A673 (cell line): ENCODE data around the gene ZFPM1. TPM values are rescaled to one million over a fixed set of nuclear protein-coding genes. Genes with fewer than 3 reads are reported as not detected.

Experiments
- BruUV-seq: library from RNA; stranded (reverse); fragments of 400-500 nt; replicated peaks from 2 replicates; lab custom pipeline; 2021; lab: Mats Ljungman, UMichigan
- CTCF ChIA-PET: fragments of 300-600 bp; sonication (Branson Sonifier 250); formaldehyde crosslinking; loops from one replicate; lab custom pipeline; 2022; ENCODE audit warnings: antibody characterized with exemption; lab: Charles Lee
- POLR2A ChIA-PET: fragments of 300-600 bp; sonication (Branson Sonifier 250); formaldehyde crosslinking; loops from one replicate; lab custom pipeline; 2022; ENCODE audit warnings: antibody characterized with exemption; ENCODE audit not compliant: low non-redundant PET; lab: Charles Lee
- DNase-seq: peaks from one replicate; pipeline ENCODE4 v3.0.0-alpha.2; 2015; ENCODE audit warnings: low spot score
- H3K27ac ChIP-seq: fragments of 200-600 bp; sonication (generic); 2 replicates; pipeline ENCODE4 v1.5.1; 2016; ENCODE audit warnings: mixed run types, low read depth, mild to moderate bottlenecking, mixed read lengths, antibody characterized with exemption, low read length; ENCODE audit not compliant: poor library complexity, severe bottlenecking
- H3K27me3 ChIP-seq: fragments of 200-600 bp; sonication (generic); replicated peaks from 2 replicates; pipeline ENCODE4 v1.6.1; 2017; ENCODE audit warnings: mixed run types, low read depth, mild to moderate bottlenecking, mixed read lengths, antibody characterized with exemption, low read length; ENCODE audit not compliant: insufficient read depth, poor library complexity
- H3K36me3 ChIP-seq: fragments of 200-600 bp; sonication (generic); 2 replicates; pipeline ENCODE4 v1.6.1; 2016; ENCODE audit warnings: mixed run types, mild to moderate bottlenecking, mixed read lengths, antibody characterized with exemption, low read length; ENCODE audit not compliant: insufficient read depth, poor library complexity, severe bottlenecking
- H3K4me1 ChIP-seq: fragments of 200-600 bp; sonication (generic); 2 replicates; pipeline ENCODE4 v1.6.1; 2017; ENCODE audit warnings: mixed run types, mild to moderate bottlenecking, mixed read lengths, antibody characterized with exemption, low read length; ENCODE audit not compliant: insufficient read depth, poor library complexity, severe bottlenecking
- H3K4me3 ChIP-seq: fragments of 200-600 bp; sonication (generic); 2 replicates; pipeline ENCODE4 v1.5.1; 2016; ENCODE audit warnings: low read depth, mixed run types, mild to moderate bottlenecking, mixed read lengths, low read length; ENCODE audit not compliant: poor library complexity, severe bottlenecking
- H3K9me3 ChIP-seq: fragments of 200-600 bp; sonication (generic); 2 replicates; pipeline ENCODE4 v1.6.1; 2016; ENCODE audit warnings: mixed run types, low read depth, mild to moderate bottlenecking, mixed read lengths, antibody characterized with exemption, low read length; ENCODE audit not compliant: poor library complexity, severe bottlenecking
- CTCF ChIP-seq: fragments of 300-800, 200-600 bp; sonication (generic); conservative IDR thresholded peaks from 2 replicates; pipeline ENCODE4 v1.5.1; 2017; ENCODE audit warnings: low read depth, mild to moderate bottlenecking, antibody characterized with exemption, low read length, moderate library complexity, mixed read lengths
- EZH2 ChIP-seq: fragments of 200-600 bp; sonication (generic); IDR thresholded peaks from 2 replicates; pipeline ENCODE4 v1.6.1; 2017; ENCODE audit warnings: borderline replicate concordance, low read depth, mild to moderate bottlenecking, mixed read lengths, antibody characterized with exemption, low read length; ENCODE audit not compliant: poor library complexity, severe bottlenecking
- intact Hi-C: fragments of 100-400 bp; cut with micrococcal nuclease; formaldehyde crosslinking; loops from one replicate; pipeline ENCODE4 v1.10.0; 2022; ENCODE audit not compliant: unreplicated experiment
- total RNA-seq: library from RNA; stranded (reverse); gene quantifications from 2 replicates; pipeline ENCODE4 v1.2.3, GENCODE V29; 2021

The ZFPM1 gene
- total RNA-seq, 1 experiment from 2014 or later: 5.6 TPM

GRCh38 chr16:88511906-88512305, 58.8 kb downstream of the ZFPM1 start:
- DNase-seq: no peak
- no peaks in the 10 kb centered on the region for H3K9me3 ChIP-seq
- H3K27me3 ChIP-seq: no peaks in the 10 kb centered on the region
- no peak overlapping the region for H3K27ac ChIP-seq
- ChIA-PET POLR2A (no interaction called here), CTCF (no interaction called here)
- no peak overlapping the region for H3K4me3 ChIP-seq
- peaks cover 18% of the 10 kb centered on the region for H3K4me1 ChIP-seq
- intact Hi-C loops: no loop called here
- TF ChIP-seq EZH2 (no peak), CTCF (no peak)
- H3K36me3 ChIP-seq: no peaks in the 10 kb centered on the region
- BruUV-seq: no TSS peak

- CTCF ChIA-PET: interaction anchor here (0.5 kb wide), 1 partner anchor 48 kb away, joined by 11 read pairs; no protein-coding TSS in a partner anchor
- Histone ChIP-seq H3K27me3 (no peaks in the 10 kb centered on the region), H3K9me3 (no peaks in the 10 kb centered on the region), H3K27ac (no peak overlapping the region), H3K36me3 (no peaks in the 10 kb centered on the region), H3K4me3 (no peak overlapping the region), H3K4me1 (peaks cover 18% of the 10 kb centered on the region)
- TF ChIP-seq EZH2: no peak
- no peak for TF ChIP-seq CTCF
- intact Hi-C loops: no loop called here
- BruUV-seq: no TSS peak
- DNase-seq: no peak
- POLR2A ChIA-PET: interaction anchor here (0.6 kb wide), 1 partner anchor 486 kb away, joined by 5 read pairs; no protein-coding TSS in a partner anchor
Measured at GRCh38 chr16:88512728-88513696, 59.9 kb downstream of the ZFPM1 start.

- BruUV-seq: no TSS peak
- DNase-seq: no peak
- ChIA-PET CTCF (no interaction called here), POLR2A (no interaction called here)
- intact Hi-C loops: no loop called here
- H3K9me3 ChIP-seq: no peaks in the 10 kb centered on the region
- H3K4me1 ChIP-seq: peaks cover 18% of the 10 kb centered on the region
- TF ChIP-seq CTCF: no peak
- TF ChIP-seq EZH2: no peak
- H3K27ac ChIP-seq: no peak overlapping the region
- no peak overlapping the region for H3K4me3 ChIP-seq
- no peaks in the 10 kb centered on the region for H3K27me3 ChIP-seq
- H3K36me3 ChIP-seq: no peaks in the 10 kb centered on the region
Measured at GRCh38 chr16:88514070-88514469, 61.0 kb downstream of the ZFPM1 start.
